Endothelial cell of umbilical vein (primary cell): Measurements from ENCODE around the gene RASAL3. TPM values are rescaled to one million over a fixed set of nuclear protein-coding genes. Genes with fewer than 3 reads are reported as not detected.

Source experiments
- BruUV-seq: library from RNA; stranded (reverse); fragments of 400-500 nt; replicated peaks from 2 replicates; lab custom pipeline; 2021; lab: Mats Ljungman, UMichigan
- CTCF ChIA-PET: fragments of 300-600, 350-600 bp; sonication (Branson Sonifier 250); formaldehyde crosslinking; loops from one replicate; lab custom pipeline; 2021; ENCODE audit warnings: antibody characterized with exemption, inconsistent platforms; lab: Charles Lee
- POLR2A ChIA-PET: fragments of 300-600, 350-600 bp; sonication (Branson Sonifier 250); formaldehyde crosslinking; loops from one replicate; lab custom pipeline; 2021; ENCODE audit warnings: antibody characterized with exemption, inconsistent platforms; lab: Charles Lee
- DNase-seq: peaks from one replicate; pipeline ENCODE4 v3.0.0-alpha.2; 2011; ENCODE audit warnings: low read depth, low spot score
- FAIRE-seq: peaks from 2 replicates; lab custom pipeline; 2011; peaks lifted over from hg19 to GRCh38; lab: Jason Lieb, UNC
- H2AFZ ChIP-seq: 2 replicates; pipeline ENCODE4 v1.6.0; 2012; ENCODE audit warnings: low read depth, low read length, control low read depth, inconsistent platforms
- H3K27ac ChIP-seq: 2 replicates; pipeline ENCODE4 v1.5.1; 2011; ENCODE audit warnings: low read depth, mild to moderate bottlenecking, control low read depth, low read length, moderate library complexity; ENCODE audit not compliant: insufficient read depth
- H3K27me3 ChIP-seq, 2 experiments: 2 replicates each; pipeline versions ENCODE4 v1.6.0 to v1.6.1; 2011; ENCODE audit warnings: low read length in 2 of 2, mixed read lengths in 1 of 2; ENCODE audit not compliant: control insufficient read depth in 2 of 2, insufficient read depth in 2 of 2
- H3K36me3 ChIP-seq, 2 experiments: 2 replicates in 1 of 2; 3 replicates in 1 of 2; pipeline ENCODE4 v1.5.1; 2011; ENCODE audit warnings: low read length in 2 of 2, mild to moderate bottlenecking in 1 of 2, moderate library complexity in 1 of 2; ENCODE audit not compliant: control insufficient read depth in 2 of 2, insufficient read depth in 2 of 2; ENCODE audit errors: extremely low read depth in 1 of 2
- H3K4me1 ChIP-seq: 3 replicates; pipeline ENCODE4 v1.5.1; 2011; ENCODE audit warnings: mild to moderate bottlenecking, low read length; ENCODE audit not compliant: control insufficient read depth, insufficient read depth; ENCODE audit errors: extremely low read depth
- H3K4me2 ChIP-seq: 2 replicates; pipeline ENCODE4 v1.6.1; 2011; ENCODE audit warnings: low read length, control low read depth, mixed read lengths; ENCODE audit not compliant: insufficient read depth
- H3K4me3 ChIP-seq, 3 experiments: fragments of 200-600 bp in 1 of 3; sonication (generic), shearing (Covaris generic) in 1 of 3; replicated peaks in 1 of 3; 2 replicates each; pipeline ENCODE4 v1.5.1; 2011 to 2016; ENCODE audit warnings: control low read depth in 3 of 3, low read length in 3 of 3, mild to moderate bottlenecking in 2 of 3, inconsistent platforms in 1 of 3, low read depth in 1 of 3, moderate library complexity in 1 of 3; ENCODE audit not compliant: insufficient read depth in 1 of 3
- H3K79me2 ChIP-seq: 2 replicates; pipeline ENCODE4 v1.6.0; 2012; ENCODE audit warnings: low read length, inconsistent platforms; ENCODE audit not compliant: control insufficient read depth, insufficient read depth
- H3K9ac ChIP-seq: replicated peaks from 2 replicates; pipeline ENCODE3; 2011; ENCODE audit warnings: low read length, control low read depth; ENCODE audit not compliant: insufficient read depth; ENCODE audit errors: extremely low read depth
- H3K9me1 ChIP-seq: replicated peaks from 3 replicates; pipeline ENCODE4 v1.6.0; 2011; ENCODE audit warnings: mild to moderate bottlenecking, low read length; ENCODE audit not compliant: control insufficient read depth, insufficient read depth; ENCODE audit errors: extremely low read depth
- H3K9me3 ChIP-seq: replicated peaks from 2 replicates; pipeline ENCODE4 v1.5.1; 2012; ENCODE audit warnings: low read length, inconsistent platforms; ENCODE audit not compliant: control insufficient read depth, insufficient read depth
- H4K20me1 ChIP-seq: replicated peaks from 2 replicates; pipeline ENCODE3; 2011; ENCODE audit warnings: mild to moderate bottlenecking, low read length; ENCODE audit not compliant: control insufficient read depth, insufficient read depth; ENCODE audit errors: extremely low read depth
- FOS ChIP-seq: IDR thresholded peaks from 2 replicates; pipeline ENCODE4 v1.6.1; 2011; ENCODE audit warnings: mild to moderate bottlenecking, low read length, moderate library complexity, borderline replicate concordance; ENCODE audit not compliant: insufficient read depth
- JUN ChIP-seq: IDR thresholded peaks from 2 replicates; pipeline ENCODE4 v1.6.1; 2011; ENCODE audit warnings: borderline replicate concordance, low read depth; ENCODE audit not compliant: insufficient read length, insufficient read depth
- MYC ChIP-seq: IDR thresholded peaks from one replicate; pipeline ENCODE4 v1.6.1; 2011; ENCODE audit warnings: mild to moderate bottlenecking, low read depth, low read length
- POLR2AphosphoS5 ChIP-seq: IDR thresholded peaks from 2 replicates; pipeline ENCODE4 v1.6.1; 2012; ENCODE audit warnings: low read depth, mild to moderate bottlenecking, control low read depth, low read length, moderate library complexity; ENCODE audit not compliant: insufficient read depth
- dilution Hi-C: fragments of 300-500 bp; cut with MboI; formaldehyde crosslinking; loops from one replicate; pipeline ENCODE4 v1.15.0; 2019; ENCODE audit warnings: low sequenced_read_pairs; ENCODE audit not compliant: extremely low pct_ligation_motif_present
- intact Hi-C: fragments of 100-400 bp; cut with micrococcal nuclease; formaldehyde crosslinking; loops from one replicate; pipeline ENCODE4 v1.10.0; 2022
- polyA plus RNA-seq, 4 experiments: library from polyadenylated mRNA; depleted of rRNA in 3 of 4; stranded (reverse) in 3 of 4; unstranded in 1 of 4; fragments of >200 nt; gene quantifications; 2 replicates each; pipeline versions ENCODE4 v1.2.1 to v1.2.3, GENCODE V29; 2011 to 2012; ENCODE audit warnings: missing spikeins in 1 of 4
- total RNA-seq: library from RNA; stranded (reverse); gene quantifications from 2 replicates; pipeline ENCODE4 v1.2.3, GENCODE V29; 2021

Gene RASAL3
- total and polyA plus RNA-seq, 2 donors (not counting 3 experiments of a cell fraction or from before 2014, with no cell fraction given), result 4.1 to 5.7 TPM

GRCh38 chr19:15449620-15450527, 14.5 kb downstream of the RASAL3 start, which contains the start of gene WIZ:
WIZ (minus strand) TSS chr19:15449956; CDS start chr19:15448307, 1,649 bp downstream.
- intact Hi-C loops (no loop called here), dilution Hi-C loops (no loop called here)
- ChIA-PET CTCF (interaction anchor here (1.5 to 3.4 kb wide), 2 partner anchors 17 to 18 kb away, joined by 3 to 29 read pairs; no protein-coding TSS in a partner anchor), POLR2A (no interaction called here)
- peak within 1 kb of the TSS; percentile 41 for H2AFZ ChIP-seq
- no TSS peak for BruUV-seq
- H3K4me3 ChIP-seq, result peak within 1 kb of the TSS in 2 of 3 experiments; percentile 9 to 64
- H3K9ac ChIP-seq, result no peak within 1 kb of the TSS
- FAIRE-seq, result peak; percentile 37
- H3K79me2 ChIP-seq, result no peaks in the 10 kb centered on the region
- no peaks in the 10 kb centered on the region for H3K36me3 ChIP-seq
- peaks cover 17% of the 10 kb centered on the region for H3K4me1 ChIP-seq
- DNase-seq, result peak; percentile 56
- no peaks in the 10 kb centered on the region for H4K20me1 ChIP-seq
- peak within 1 kb of the TSS; percentile 53 for H3K4me2 ChIP-seq
- H3K9me1 ChIP-seq, result no peaks in the 10 kb centered on the region
- H3K27ac ChIP-seq, result no peak within 1 kb of the TSS
- no peaks in the 10 kb centered on the region for H3K27me3 ChIP-seq
- TF ChIP-seq JUN (no peak), POLR2AphosphoS5 (peak; percentile 38)
- H3K9me3 ChIP-seq, result no peaks in the 10 kb centered on the region

DNA sequence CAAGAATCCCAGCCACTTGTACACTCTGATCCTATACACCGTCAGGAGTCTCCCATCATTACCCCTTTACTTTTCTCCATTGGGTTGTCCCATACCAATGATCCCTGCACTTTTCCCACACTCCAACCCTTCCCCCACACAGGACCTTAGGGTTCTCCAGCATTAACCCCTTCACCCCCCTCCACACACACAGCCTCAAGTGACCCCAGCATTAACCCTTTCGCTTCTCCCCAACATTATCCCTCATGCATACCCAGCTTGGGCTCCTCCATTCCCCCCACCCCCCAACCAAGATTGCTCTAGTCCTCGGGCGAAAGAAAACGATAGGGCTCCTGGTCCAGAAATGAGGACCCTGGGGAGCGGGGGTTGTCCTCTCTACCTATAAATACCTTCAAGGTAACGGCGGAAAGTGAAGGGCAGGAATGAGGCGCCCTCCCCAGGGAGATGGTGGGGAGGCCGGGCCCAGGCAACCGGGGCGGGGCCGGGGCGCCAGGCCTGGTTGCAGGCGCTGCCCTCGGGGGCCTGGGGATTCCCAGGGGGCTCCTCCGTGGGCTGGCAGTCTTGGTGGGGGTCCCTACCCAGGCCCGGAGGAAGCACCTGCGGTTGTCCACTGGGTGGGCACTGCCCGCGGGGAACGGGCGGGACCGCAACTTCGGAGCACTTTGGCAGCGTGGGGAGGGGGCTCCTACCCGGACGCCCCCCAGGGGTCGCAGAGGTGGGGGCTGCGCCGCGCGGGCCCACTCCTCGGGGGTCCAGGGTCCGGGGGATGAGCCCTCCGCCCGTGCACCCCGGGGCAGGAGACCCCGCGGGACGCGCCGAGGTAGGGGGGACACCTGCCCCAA, 15.3 kb downstream of the RASAL3 start:
- peaks cover 17% of the 10 kb centered on the region for H3K4me1 ChIP-seq
- H3K36me3 ChIP-seq, result no peaks in the 10 kb centered on the region
- dilution Hi-C loops (no loop called here), intact Hi-C loops (no loop called here)
- CTCF ChIA-PET, result interaction anchor here (1.0 to 1.5 kb wide), 2 partner anchors 16 to 30 kb away, joined by 3 read pairs; partner anchors contain the start of gene AKAP8L
- TF ChIP-seq MYC (no peak), POLR2AphosphoS5 (no peak), FOS (no peak), JUN (no peak)
- no TSS peak for BruUV-seq
- no peaks in the 10 kb centered on the region for H4K20me1 ChIP-seq
- DNase-seq, result peak; percentile 25
- peak overlapping the region in 2 of 3 experiments; percentile 2 to 64 for H3K4me3 ChIP-seq
- H3K79me2 ChIP-seq, result no peaks in the 10 kb centered on the region
- H3K9me3 ChIP-seq, result no peaks in the 10 kb centered on the region
- POLR2A ChIA-PET, result no interaction called here
- H3K27me3 ChIP-seq, result no peaks in the 10 kb centered on the region
- peak overlapping the region; percentile 41 for H2AFZ ChIP-seq
- peak overlapping the region; percentile 53 for H3K4me2 ChIP-seq
- FAIRE-seq, result no peak
- H3K9me1 ChIP-seq, result no peaks in the 10 kb centered on the region
- no peak overlapping the region for H3K27ac ChIP-seq
- no peak overlapping the region for H3K9ac ChIP-seq
